DMS114 treated with DMSO at 0.1 percent for 48 hours (cell line): Measurements from ENCODE around the gene TSPEAR.

Experiments
- DNase-seq: peaks from one replicate; lab custom pipeline; 2025; ENCODE audit not compliant: unreplicated experiment; lab: John Stamatoyannopoulos, UW

The TSPEAR gene

DNA sequence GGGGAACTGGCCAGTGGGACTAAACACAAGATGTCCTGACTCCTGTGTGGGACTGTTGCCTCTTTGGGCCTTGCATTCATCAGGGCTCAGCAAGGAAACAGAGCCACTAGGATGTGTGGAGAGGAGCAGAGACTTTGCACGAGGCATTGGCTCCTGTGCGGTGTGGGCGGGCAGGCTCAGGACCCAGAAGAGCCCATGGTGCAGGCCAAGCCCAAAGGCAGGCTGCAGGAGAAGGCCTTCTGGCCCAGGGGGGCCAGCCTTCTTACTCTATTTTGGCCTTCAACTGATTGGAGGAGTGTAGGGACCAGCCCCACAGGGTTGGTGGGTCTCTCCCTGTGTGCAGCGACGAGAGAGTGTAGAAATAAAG is 232.6 kb downstream of the TSPEAR start:
- no peak for DNase-seq

DNA sequence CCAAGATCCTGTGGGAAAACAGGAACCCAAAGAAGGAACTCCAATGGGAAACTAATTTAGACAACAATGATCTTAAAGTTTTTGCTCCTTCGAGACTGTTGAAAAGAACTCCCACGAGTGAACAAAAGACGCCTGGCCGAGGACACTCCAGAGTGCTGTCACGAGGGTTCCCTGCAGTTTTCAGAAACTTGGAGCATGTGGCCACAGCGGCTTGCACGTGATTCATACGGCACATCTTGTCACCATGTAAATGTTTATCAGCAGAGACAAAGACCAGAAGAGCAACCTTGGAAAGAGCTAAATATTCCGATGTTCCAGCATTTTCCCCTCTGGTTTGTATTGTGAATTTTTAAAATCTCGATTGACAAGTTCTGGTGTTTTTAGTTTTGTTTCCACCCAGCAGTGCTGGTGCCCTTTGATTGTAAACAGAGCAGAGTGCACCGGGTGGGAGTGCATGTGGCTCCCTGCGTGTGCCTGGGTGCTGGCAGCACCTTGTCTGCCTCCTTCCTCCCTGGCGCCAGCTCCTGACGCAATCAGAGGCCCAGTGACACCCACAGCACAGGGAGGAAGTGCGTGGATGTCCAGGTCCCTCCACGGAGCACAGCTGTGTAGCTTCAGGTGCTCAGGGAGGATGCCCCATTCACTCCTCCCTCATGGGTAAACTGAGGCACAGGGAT is 233.1 kb downstream of the TSPEAR start:
- DNase-seq: no peak

DNA sequence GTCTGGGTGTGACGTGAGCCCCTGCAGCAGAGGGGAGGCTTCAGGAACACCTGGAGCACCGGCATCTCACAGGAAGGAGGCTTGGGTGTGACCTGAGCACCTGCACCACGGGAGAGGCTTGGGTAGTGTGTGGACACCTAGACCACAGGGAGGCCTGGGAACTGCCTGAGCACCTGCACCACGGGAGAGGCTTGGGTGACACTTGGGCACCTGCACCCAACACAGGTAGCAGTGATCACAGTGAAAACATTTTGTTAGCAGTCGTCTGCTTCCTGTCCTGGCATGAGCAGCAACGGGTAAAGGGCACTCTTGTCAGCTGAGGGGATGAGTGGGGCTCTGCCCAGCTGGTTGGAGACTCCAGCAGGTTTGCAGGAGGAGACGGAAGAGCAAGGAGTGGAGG is 233.7 kb downstream of the TSPEAR start:
- no peak for DNase-seq

DNA sequence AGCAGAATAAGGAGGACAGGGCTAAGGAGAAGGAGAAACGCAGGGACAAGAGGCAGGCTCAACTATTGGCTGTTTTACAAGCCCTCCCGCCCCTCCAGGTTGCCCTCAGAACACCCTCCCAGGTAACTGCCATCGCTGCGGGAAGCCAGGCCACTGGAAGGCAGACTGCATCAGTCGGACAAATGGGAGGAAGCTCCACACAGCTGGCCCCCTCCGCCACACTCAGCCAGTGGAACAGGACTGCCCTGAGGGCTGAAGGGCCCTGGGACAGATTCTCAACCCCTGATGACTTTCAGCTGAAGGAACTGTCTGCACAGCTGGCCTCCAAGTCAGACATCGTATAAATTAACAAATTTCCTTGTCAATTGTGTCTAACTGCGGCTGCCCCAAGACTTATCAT is 234.2 kb downstream of the TSPEAR start:
- no peak for DNase-seq

DNA sequence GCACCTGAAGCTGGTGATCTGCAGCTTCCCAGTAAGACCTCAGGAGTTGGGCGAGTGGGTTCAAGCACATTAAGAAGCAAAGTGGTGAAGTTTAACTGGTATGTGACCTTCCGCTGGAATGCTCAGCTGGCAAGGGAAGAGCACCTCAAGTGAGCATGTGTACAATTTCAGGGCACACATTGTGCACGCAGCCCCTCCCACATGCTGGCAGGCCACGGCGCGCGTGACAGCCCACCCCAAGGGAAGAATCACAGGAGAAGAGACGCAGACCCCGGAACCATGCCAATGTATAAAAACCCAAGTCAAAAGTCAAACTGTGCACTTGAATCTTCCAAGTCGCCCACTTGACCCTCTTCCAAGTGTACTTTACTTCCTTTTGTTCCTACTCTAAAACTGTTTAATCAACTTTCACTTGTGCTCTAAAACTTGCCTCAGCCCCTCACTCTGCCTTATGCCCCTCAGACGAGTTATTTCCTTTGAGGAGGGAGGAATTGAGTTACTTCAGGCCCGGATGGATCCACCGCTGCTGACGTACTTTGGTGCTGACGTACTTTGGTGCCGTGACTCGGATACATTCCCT is 236.0 kb downstream of the TSPEAR start:
- DNase-seq: no peak

DNA sequence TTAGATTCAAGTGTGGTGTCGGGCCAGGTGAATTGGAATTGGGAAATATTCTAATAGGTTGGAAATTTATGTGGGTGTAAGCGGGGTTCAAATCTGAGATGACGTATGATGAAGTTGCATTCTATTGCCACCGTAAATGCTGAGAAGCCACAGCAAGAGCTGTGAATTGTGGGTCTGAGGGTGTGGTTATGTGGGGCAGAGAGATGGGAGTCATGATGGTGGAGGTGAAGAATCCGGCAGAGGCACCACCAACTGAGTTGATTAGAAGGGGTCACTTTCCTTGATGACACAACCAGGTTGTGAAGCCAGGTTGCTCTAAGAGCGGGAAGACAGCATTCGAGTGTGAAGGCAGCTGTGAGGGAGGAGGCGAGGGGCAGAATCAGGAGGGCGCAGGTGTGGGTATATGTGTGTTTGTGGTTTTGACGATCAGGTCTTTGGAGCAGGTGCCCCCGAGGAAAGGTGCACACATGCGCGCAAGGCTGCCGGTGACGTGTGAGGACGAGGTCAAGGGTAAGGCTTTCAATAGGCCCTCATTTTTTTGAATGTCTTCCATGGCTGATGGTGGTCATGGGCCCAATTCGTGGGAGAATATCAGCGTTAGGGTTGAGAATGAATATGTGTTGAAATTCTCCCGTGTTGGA is 237.3 kb downstream of the TSPEAR start:
- DNase-seq: no peak

DNA sequence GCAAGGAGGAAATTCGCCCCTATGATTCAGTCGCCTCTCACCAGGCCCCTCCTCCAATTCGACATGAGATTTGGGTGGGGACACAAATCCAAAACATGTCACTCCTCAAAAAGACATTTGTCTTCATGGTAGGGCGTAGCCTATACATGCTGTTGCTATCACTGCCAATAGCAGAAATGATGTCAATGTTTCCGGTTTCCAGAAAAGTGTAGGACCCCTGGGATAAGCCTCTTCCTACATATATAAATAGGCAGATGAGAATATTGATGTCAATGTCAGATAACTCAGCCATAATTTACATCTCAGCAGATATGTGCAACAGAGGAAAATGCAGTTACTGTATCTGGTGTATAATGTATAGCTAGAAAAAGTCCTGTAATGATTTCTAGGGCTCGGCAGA is 239.4 kb downstream of the TSPEAR start:
- DNase-seq: no peak

DNA sequence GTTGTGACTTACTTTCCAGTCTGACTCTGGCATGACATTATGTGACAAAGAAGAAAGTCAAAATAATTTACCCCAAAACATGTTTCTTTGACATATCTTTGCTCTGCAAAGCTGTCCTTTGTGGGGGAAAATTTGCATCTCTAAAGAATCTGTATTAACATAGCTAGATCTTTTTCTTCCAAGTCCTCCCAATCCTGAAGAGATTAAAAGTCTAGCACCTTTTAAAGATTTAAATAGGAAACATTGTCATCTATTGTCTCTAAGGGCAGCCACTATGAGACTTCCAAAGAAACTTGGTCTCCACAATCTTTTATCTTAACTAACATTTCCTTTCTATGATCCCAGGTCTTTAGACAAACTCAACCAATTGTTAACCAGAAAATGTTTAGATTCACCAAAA is 240.0 kb downstream of the TSPEAR start:
- no peak for DNase-seq

DNA sequence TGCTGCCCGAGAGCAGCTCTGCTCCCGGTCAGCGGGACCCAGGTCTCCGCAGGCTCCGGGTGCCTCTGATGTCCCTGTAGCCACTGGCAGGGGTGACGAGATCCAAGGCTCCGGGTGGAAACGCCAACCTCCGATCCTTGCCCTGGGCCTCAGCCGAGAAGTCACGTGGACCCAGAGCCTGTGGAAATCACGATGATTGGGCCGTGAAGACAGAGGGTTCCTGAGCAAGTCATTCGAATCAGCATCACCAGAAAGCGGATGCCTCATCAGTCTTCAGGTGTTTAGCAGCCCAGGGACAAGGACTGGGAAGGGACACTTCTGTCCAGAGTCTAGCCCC is 243.5 kb downstream of the TSPEAR start:
- DNase-seq: no peak

DNA sequence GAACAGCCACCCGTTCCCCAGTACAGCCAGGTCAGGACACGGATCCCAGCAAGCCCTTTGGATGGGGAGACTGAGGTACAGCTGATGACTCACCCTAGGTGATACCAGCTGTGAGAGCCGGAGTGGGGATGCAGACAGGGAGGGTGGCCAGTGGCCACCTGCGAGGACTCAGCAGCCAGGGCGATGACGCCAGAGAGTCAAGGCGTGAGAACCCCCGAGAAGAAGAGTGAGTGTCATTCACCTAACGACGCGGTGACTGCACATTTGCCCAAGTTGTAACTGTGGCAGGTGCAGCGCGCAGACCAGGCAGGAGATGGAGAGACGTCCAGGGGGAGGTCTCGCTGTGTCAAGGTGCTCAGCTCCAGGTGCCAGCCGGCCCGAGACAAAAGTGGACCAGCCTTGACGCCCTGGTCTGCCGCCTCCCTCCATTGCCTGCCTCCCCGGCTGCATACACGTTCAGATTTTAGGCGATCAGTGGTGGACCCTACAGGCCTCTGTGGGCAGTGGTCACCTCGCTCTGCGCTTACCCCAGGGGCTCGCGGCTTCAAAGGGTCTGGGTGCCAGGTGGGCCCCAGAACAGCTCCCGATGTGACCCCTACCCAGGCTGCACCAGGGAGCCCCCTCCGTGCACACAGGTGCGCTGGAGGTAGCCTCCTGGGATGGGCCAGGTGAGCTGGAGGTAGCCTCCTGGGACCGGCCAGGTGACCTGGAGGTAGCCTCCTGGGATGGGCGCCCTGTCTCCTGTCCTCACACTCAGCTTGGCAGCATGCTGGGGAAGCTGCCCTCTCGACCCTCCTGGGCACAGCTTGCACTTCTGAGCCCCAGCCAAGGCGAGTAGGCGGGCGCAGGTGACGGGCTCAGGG is 244.1 kb downstream of the TSPEAR start:
- DNase-seq: no peak

DNA sequence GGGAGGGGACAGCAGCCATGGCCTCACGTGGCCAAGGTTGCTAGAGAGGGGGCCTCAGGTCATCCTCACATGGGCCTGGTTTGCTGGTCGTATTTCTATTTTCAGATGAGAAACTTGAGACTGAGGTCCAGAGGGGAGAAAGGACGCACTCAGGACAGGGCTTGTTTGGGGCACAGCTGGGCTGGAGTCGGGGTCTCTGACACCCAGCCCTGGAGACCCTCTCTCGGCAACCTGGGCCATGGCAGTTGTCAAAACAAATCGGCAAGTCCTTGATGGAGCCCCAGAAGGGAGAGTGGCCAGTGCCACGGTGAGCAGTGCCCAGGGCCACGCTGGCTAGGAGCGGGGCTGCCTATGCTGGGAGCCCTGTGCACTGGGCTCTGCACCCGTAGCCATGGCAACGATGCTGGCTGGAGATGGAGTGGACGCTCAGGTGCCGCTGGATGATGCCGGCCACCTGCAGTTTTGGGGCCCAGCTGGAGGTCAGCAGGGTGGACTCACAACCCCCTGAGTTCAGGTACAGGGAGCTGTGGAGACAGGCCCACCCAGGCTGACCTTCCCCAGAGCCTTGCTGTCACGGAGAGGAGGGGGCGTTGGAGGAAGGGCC is 244.9 kb downstream of the TSPEAR start:
- DNase-seq: no peak

DNA sequence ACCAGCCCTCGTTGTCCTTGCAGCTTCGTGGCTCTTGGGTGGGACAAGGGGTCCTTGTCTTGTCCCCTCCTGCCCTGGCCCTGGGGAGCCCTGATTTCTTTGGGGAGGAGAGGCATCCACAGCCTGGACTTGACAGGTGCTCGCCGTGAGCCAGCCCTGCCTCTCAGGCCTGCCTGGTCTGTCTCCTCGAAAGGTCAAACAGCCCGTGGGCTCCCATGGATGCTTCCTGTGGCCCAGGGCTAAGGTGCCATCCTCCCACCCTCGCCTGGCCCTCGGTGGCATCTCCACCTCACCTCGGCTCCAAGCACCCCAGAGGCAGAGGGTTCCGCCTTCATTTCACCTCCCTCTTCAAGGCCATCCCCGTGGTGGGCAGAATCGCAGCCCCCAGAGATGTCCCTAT is 247.0 kb downstream of the TSPEAR start:
- DNase-seq: no peak

DNA sequence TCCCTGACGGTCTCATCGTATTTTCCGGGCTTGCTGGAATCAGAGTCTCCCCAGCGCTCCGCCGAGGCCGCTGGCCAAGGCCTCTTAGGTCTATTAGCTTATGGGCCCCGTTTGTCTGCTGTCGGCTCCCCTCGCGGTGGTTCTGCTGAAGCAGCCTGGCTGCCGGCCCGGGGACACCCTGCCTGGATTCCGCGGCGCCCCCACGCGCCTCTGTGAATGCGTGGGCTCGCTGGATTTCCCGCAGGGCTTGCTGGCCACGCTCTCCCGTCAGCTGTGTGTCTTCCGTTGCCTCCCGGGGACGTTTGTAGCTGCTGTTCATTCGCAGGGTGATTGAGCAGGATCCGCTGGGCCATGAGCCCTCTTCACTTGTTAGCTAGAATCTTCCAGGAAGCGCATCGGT is 247.6 kb downstream of the TSPEAR start:
- DNase-seq: no peak

DNA sequence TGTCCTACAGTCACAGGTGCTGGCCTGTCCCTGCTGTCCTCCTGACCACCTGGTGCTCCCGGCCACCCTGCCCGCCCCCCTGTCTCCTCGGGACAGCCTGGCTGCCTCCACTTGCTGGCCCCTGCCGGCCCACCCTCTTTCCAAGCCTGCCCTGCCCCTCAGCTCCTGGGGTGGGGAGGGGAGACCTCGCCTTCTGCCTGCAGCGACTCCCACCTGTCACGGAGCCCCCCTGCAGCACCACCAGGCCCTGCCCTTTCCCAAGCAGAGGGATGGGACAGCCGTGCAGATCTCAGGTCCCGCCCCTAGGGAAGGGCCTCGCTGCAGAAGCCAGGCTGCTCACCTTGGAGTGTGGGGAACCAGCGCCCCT is 248.6 kb downstream of the TSPEAR start:
- no peak for DNase-seq

DNA sequence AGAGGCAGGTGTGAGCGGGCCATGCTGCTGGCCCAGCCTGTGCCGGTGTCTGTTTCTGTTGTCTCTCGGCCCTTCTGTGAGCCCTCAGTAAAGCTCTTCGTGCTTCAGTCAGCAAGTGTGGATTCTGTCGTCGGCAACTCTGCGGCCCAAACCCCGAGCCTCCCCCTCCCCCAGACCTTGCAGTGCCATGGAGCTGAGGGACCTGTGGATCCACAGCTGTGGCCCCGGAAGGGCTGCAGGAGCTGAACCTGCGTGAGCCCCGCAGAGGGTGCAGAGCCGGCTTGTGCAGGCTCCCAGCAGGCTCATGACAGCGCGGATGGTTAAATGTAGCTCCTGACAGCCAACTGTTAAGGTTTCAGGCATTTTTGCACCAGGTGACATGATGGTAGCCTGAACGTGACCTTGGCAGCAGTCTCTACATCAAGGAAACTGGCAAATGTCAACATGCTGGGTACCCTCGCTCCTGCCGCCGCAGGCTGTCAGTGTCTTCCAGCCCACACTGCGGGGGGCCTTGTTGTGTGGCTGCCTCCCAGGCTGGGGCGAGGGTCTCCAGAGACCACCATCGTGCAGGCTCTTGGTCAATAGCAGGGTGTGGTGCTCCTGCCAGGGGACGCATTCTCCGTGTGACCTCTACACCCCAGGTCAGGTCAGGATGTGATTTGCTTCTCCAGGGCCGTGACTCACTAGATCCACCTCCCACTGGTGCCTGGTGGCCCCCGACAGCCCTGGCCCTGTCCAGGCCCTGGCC is 249.1 kb downstream of the TSPEAR start:
- no peak for DNase-seq

DNA sequence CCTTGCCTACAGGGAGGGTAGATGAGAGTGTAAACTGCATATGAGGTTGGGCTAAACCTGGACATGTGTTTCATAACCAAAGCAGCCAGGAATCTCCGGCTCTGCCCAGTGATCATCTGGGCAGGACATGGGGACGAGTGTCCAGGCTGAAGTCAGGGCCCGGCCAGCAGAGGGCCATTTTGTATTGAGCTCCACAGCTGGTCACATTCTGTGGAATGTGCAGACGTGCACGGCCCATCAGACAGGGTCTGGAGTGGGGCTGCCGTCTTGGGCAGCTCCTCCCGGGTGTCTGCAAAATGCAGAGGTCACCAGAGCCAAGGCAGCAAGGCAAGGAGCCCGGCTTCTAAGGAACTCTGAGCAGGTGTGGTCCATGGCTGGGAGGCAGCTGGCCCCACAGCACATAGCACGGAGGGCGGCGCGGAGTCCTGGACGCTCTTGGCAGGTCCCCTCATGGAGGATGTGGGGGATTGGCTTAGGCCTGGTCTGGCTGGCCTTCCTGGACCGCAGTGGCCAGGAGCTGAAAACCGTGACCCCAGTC is 249.8 kb downstream of the TSPEAR start:
- no peak for DNase-seq

DNA sequence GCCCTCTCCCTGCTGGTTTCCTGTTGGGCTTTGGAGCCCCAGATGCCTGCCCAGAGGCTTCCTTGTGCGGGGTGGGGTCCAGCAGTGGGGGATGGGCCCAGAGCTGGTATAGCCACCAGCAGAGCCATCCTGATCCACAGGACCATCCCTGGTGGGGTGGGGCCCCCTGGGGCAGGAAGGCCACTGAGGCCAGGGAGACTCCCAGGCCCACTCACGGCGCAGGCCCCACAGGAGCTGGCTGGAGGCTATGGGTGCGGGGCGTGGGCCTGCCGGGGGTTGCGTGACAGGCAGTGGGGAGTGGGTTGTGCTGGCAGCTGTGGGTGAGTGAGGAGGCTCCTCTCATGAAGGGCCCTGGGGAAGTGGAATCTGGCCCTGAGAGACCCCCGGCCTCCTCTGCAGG is 250.4 kb downstream of the TSPEAR start:
- no peak for DNase-seq

DNA sequence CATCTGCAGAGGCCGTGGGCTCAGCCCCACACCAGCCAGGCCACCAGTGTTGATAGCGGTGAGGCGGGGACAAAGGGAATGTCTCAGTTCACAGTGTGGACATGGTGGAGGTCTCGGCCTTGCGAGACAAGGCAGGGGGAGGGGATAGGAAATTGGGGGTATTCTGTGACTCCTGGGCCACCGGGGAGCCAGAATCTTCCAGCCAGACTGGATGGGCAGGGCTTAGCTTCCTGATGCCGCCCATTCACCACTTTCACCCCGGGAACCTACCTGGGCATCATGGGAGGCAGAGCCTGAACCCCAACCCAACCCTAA is 251.0 kb downstream of the TSPEAR start:
- DNase-seq: no peak

DNA sequence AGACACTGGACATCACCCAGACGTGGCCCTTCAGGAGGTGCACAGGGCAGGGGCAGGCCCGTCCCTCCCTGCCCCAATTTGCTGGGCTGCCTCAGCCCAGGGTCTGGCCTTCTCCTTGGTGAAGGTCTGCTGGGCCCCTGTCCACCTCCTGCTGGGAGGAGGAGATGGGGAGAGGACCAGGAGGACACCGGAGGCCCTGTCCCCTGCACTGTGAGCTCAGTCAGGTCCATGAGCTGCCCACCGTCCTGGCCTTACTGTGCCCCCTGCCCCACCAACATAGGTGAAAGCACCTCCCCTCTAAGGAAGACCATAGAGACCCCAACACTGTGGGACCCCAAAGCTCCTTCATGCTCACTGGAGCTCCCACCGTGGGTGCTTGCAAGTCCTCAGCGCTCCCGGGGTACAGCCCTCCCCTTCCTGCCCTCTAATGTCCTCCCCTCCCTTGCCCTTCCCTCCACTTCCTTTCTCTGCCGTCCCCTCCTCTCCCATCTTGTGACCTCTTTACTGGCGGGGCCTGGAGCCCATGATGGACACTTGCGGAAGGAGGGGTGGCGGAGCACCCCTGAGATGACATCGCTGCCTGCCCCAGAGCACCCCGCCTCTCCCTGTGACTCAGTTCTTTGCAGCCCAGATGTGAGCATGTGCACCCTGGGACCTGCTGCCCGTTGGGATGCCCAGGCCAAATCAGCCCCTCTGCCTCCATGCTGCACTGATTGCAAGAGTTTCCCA is 251.5 kb downstream of the TSPEAR start:
- DNase-seq: no peak
